Umbilical cord (tissue), 2 donors: Measurements from ENCODE around the gene ZNF729. TPM values are rescaled to one million over a fixed set of nuclear protein-coding genes. Genes with fewer than 3 reads are reported as not detected.
"Not testable (repeated sequence)": the region's sequence is repeated elsewhere in the genome, so short reads cannot be mapped to it uniquely, and the experiment has no call there.

Experiments used
- DNase-seq: peaks from one replicate; pipeline ENCODE4 v3.0.0-alpha.2; 2015; ENCODE audit warnings: low spot score
- total RNA-seq: library from RNA; depleted of rRNA; stranded (reverse); fragments of >200 nt; gene quantifications from one replicate; pipeline ENCODE4 v1.2.3, GENCODE V29; 2014; ENCODE audit warnings: low replicate concordance; ENCODE audit not compliant: insufficient read depth

Gene ZNF729
- 10.6 TPM for total RNA-seq

GRCh38 chr19:22286151-22286810 is at the start of gene ZNF729:
Gene ZNF729 (plus strand): TSS chr19:22286441. CDS start chr19:22286526, 85 bp downstream.
- DNase-seq: peak; percentile 6

- no peak for DNase-seq
Observed at GRCh38 chr19:22256856-22257255, 29.4 kb upstream of the ZNF729 start.

GRCh38 chr19:22257381-22257780 is 28.9 kb upstream of the ZNF729 start:
- no peak for DNase-seq

- no peak for DNase-seq
Observed at GRCh38 chr19:22257916-22258315, 28.3 kb upstream of the ZNF729 start.

GRCh38 chr19:22260499-22260898 is 25.7 kb upstream of the ZNF729 start:
- no peak for DNase-seq

- DNase-seq: no peak
Observed at GRCh38 chr19:22261596-22261995, 24.6 kb upstream of the ZNF729 start.

GRCh38 chr19:22263121-22263520 is 23.1 kb upstream of the ZNF729 start:
- no peak for DNase-seq

- not testable (repeated sequence) for DNase-seq
Observed at GRCh38 chr19:22321554-22321953, 35.3 kb downstream of the ZNF729 start.

- DNase-seq: no peak
Observed at GRCh38 chr19:22326219-22326618, 40.0 kb downstream of the ZNF729 start.

- no peak for DNase-seq
Observed at GRCh38 chr19:22327321-22327720, 41.1 kb downstream of the ZNF729 start.

- no peak for DNase-seq
Observed at GRCh38 chr19:22331521-22331920, 45.3 kb downstream of the ZNF729 start.

- DNase-seq: no peak
Observed at GRCh38 chr19:22332924-22333323, 46.7 kb downstream of the ZNF729 start.

GRCh38 chr19:22335716-22336115 is 49.5 kb downstream of the ZNF729 start:
- no peak for DNase-seq

GRCh38 chr19:22354665-22355064 is 68.4 kb downstream of the ZNF729 start:
- no peak for DNase-seq

Other genes with a start within 250 kb of the ZNF729 start
- 4.1 TPM for gene ZNF257, start 234.0 kb upstream of the ZNF729 start, total RNA-seq
- 6.7 TPM for gene ZNF676, start 89.5 kb upstream of the ZNF729 start, total RNA-seq
- gene ZNF98, start 135.9 kb downstream of the ZNF729 start, total RNA-seq: 12.3 TPM